T1000 (cell line): Measurements from ENCODE around the gene SERPINI1.
"Not testable (repeated sequence)": the region's sequence is repeated elsewhere in the genome, so short reads cannot be mapped to it uniquely, and the experiment has no call there.

ENCODE experiments used
- DNase-seq: peaks from one replicate; lab custom pipeline; 2025; ENCODE audit warnings: mixed read lengths; lab: John Stamatoyannopoulos, UW

The SERPINI1 gene

DNA sequence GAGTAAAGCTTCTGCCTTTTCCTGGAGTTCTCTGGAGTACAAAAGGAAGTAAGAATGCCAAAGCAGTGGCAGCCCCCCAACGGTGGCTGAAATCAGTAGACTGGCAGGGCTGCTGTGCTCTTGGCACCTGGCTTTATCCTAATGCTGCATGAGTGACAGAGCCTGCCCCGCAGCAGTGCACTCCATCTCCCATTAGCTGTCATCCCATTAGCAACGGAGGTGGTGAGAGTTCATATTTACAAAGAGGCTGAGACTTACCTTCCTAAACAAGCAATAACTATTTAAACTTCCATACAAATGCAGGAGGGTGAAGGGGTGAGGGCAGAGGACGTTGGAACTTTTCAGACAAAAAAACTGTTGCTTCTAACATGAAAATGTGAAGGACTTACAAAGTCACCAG lies 51.9 kb downstream of the SERPINI1 start:
- DNase-seq, result no peak

GRCh38 chr3:167798443-167798842 lies 62.9 kb downstream of the SERPINI1 start:
- DNase-seq, result no peak

- no peak for DNase-seq
These were observed 73.4 kb downstream of the SERPINI1 start for GRCh38 chr3:167808910-167809309.

- DNase-seq, result no peak
These were observed 74.7 kb downstream of the SERPINI1 start for GRCh38 chr3:167810236-167810635.

DNA sequence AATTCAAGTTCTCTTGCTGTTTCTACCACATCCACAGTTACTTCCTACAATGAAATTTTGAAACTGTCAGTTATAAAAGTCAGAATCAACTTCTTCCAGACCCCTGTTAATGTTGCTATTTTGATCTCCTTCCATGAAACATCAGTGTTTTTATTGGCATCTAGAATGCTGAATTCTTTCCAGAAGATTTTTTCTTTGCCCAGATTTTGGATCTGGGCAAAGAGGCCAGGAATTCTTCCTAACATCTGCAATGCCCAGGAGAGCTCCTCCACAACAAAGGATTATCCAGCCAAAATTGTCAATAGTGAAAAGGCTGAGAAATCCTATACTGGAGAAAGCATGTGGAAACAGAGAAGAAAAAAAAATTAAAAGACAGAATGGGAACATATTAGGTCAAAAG lies 75.5 kb downstream of the SERPINI1 start:
- no peak for DNase-seq

DNA sequence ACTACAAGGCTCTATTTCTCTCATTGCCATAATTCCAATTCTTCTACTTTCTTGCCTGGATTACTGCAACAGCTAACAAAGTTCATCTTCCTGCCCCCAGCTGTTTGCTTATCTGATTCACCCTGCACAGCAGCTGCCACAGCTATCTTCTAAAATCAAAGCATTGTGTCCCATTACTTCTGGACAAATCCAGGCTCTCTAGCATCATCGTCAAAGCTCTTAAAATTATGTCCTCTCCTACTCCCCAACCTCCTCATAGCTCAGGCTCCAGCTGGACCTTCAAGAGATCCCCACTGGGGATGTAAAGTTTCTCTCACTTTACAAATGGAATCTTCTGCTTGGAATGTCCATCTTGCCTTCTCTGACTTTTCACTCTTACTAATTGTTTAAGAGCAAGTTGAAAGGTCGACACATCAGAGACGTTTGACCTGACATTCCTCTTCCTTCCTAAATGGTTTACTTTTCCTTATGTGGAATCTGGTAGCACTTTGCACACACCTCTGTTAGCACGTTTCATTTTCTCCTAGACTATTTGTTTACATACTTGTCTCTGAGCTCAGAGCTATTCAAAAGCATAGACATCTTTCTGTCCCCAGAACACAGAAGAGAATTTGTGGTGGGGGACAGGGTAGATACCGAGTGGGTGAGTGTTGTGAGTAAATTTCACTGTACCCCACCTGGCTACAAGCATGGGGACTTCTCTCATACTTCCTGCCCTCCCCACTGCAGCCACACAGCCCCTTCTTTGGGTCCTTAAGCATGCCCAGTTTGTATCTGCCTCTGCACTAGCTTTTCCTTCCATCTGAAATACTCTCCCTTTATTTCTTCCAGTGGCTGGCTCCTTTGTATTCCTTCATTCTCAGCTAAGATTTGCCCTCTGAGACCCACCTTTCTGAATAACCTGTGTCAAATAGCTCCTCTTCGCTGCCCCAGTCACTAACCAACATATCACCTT lies 77.9 kb downstream of the SERPINI1 start:
- DNase-seq, result no peak

- DNase-seq, result no peak
These were observed 79.0 kb downstream of the SERPINI1 start for GRCh38 chr3:167814441-167814951.

GRCh38 chr3:167816953-167817352 lies 81.4 kb downstream of the SERPINI1 start:
- no peak for DNase-seq

- DNase-seq, result no peak
These were observed 84.8 kb downstream of the SERPINI1 start for GRCh38 chr3:167820102-167820865.

- DNase-seq, result no peak
These were observed 85.8 kb downstream of the SERPINI1 start for GRCh38 chr3:167821248-167821805.

DNA sequence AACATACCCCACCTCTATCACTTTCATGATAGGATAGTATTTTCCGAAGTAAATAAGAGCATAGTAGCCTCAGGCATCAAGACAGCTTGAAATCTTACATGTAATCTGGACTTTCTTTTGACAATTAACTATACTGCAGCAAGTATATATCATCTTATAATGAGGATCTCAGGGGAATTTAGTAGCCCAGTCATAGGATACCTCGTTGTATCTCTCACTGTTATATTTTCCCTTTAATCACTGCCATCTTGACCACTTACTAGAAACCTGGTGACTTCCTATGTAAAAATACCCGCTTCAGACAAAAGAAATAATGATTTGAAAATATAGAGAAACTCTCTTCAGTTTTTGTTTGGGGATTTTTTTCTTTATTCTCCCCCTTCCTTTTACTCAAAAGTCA lies 88.2 kb downstream of the SERPINI1 start:
- DNase-seq, result no peak

GRCh38 chr3:167827588-167827987 lies 92.1 kb downstream of the SERPINI1 start:
- DNase-seq, result not testable (repeated sequence)

- no peak for DNase-seq
These were observed 93.5 kb downstream of the SERPINI1 start for GRCh38 chr3:167829071-167829470.

GRCh38 chr3:167830007-167830406 lies 94.5 kb downstream of the SERPINI1 start:
- DNase-seq, result no peak

DNA sequence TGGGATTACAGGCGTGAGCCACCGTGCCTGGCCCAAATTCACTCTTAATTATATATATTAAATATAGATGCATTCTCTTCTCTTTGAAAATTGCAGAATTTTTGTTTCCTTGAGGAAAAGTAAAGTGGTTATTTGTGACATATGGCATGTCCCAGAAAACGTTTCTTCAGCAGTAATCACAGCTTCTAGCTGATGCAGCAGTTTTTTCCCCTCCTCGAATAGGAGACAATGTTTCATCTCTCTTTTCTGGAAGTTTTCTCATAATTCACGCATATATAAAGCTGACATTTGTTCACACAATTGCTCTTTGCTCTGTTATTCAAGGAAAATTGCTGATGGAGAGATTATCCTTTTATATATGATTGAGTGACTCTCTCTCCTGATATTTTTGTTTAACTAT lies 99.8 kb downstream of the SERPINI1 start:
- no peak for DNase-seq

GRCh38 chr3:167835953-167836352 lies 100.4 kb downstream of the SERPINI1 start:
- no peak for DNase-seq

DNA sequence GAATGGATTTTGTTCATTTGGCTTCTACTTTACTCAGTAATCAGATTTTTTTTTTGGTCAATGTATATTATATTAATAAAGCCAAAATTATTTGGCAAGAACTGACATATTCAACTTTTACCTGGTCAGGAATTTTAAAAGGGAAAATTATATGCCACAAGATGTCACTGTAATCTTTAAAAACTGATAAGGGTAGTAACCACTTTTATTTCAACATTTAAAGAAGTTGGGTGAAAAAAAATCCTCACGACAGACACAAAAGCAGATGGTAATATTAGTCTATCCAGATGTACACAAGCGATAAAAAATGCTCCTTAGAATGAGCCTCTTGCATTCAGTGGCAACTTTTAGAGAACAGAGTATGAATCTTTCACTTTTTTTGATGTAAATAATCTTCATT lies 101.9 kb downstream of the SERPINI1 start:
- DNase-seq, result no peak

DNA sequence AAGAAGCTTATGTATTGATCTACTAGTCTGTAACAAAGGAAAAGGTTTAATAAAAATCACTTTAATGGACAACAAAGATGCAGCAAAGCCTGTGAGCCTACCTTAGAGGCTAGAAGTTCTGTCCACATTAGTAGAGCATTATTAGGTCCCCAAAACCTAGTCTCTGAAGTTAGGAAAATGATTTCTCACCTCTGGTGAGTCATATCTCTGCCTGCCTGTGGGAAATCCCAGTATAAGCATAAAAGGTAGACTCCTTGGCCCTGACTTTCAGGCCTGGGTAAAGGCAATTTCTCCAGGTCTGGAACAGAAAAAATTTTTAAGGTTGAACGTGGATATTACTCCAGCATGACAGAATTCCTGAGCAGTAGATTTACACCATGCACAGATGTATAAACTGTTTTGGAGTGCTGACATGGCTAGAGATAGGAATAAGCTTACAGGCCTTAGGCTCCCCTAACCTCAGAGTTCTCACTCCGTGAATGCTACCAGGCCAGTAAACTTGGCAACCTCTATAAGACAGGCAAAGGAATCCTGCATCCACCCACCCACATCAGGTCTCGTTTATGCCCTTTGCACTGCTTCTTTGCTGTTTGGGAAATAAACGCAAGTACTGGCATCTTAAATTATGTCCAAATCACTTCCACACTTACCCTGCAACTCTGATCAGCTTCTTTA lies 104.1 kb downstream of the SERPINI1 start:
- no peak for DNase-seq

- DNase-seq, result no peak
These were observed 104.7 kb downstream of the SERPINI1 start for GRCh38 chr3:167840247-167840646.

- DNase-seq, result no peak
These were observed 108.0 kb downstream of the SERPINI1 start for GRCh38 chr3:167843481-167843880.

GRCh38 chr3:167843886-167844285 lies 108.4 kb downstream of the SERPINI1 start:
- no peak for DNase-seq

DNA sequence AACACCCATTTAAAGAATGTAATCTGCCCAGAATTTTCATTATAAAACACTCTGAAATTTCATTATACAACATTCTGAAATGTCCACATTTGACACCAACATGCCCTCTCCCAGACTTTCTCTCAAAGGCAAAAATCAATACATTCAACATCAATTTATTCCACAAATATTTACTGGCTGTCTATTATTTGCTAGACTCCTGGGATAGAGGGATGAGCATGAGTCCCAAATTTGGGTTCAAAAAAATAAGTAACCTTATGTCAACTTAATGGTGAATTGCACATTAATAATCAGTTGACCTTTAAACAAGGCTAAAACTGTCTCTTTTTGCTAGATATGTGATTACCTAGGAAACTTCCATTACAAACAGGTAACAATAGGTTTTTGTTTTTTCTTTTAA lies 109.0 kb downstream of the SERPINI1 start:
- DNase-seq, result no peak
